ENCODE results near the gene ZNF423.
A peak's percentile ranks its signal among the peaks of the same experiment; 100 is the strongest.

ZNF423 gene

GRCh38 chr16:49484936-49485335 lies 371.0 kb downstream of the ZNF423 start:
- no peak for DNase-seq

- no peak for DNase-seq
These were observed 371.5 kb downstream of the ZNF423 start for GRCh38 chr16:49484451-49484849.

GRCh38 chr16:49483651-49484450 lies 372.1 kb downstream of the ZNF423 start:
- no peak for DNase-seq

GRCh38 chr16:49483251-49483650 lies 372.7 kb downstream of the ZNF423 start:
- no peak for DNase-seq

GRCh38 chr16:49482690-49483089 lies 373.2 kb downstream of the ZNF423 start:
- no peak for DNase-seq

- DNase-seq: no peak
These were observed 377.3 kb downstream of the ZNF423 start for GRCh38 chr16:49478616-49479015.

- no peak for DNase-seq
These were observed 377.8 kb downstream of the ZNF423 start for GRCh38 chr16:49478107-49478506.

GRCh38 chr16:49477250-49477895 lies 378.5 kb downstream of the ZNF423 start:
- DNase-seq: no peak

- peak; percentile 1 for DNase-seq
These were observed 381.2 kb downstream of the ZNF423 start for GRCh38 chr16:49474741-49475140.

GRCh38 chr16:49473773-49474172 lies 382.1 kb downstream of the ZNF423 start:
- peak; percentile 4 for DNase-seq

GRCh38 chr16:49473131-49473530 lies 382.8 kb downstream of the ZNF423 start:
- peak; percentile 1 for DNase-seq

GRCh38 chr16:49472598-49472997 lies 383.3 kb downstream of the ZNF423 start:
- peak; percentile 7 for DNase-seq

- DNase-seq: no peak
These were observed 384.7 kb downstream of the ZNF423 start for GRCh38 chr16:49471038-49471727.

GRCh38 chr16:49470513-49470991 lies 385.4 kb downstream of the ZNF423 start:
- no peak for DNase-seq

GRCh38 chr16:49469930-49470451 lies 385.9 kb downstream of the ZNF423 start:
- no peak for DNase-seq

GRCh38 chr16:49469311-49469670 lies 386.6 kb downstream of the ZNF423 start:
- DNase-seq: no peak

GRCh38 chr16:49468611-49469310 lies 387.2 kb downstream of the ZNF423 start:
- DNase-seq: no peak

GRCh38 chr16:49467540-49468372 lies 388.2 kb downstream of the ZNF423 start:
- no peak for DNase-seq

GRCh38 chr16:49466881-49467280 lies 389.0 kb downstream of the ZNF423 start:
- DNase-seq: no peak

GRCh38 chr16:49466529-49466831 lies 389.4 kb downstream of the ZNF423 start:
- DNase-seq: no peak

GRCh38 chr16:49465661-49466528 lies 390.0 kb downstream of the ZNF423 start:
- DNase-seq: no peak

Measured in activated naive CD4-positive, alpha-beta T cell treated with anti-CD3 and anti-CD28 coated beads, Interleukin-2, amount 50 U/mL, for 16 hours (primary cell).